ENCODE results near the gene GPR50.

DNA sequence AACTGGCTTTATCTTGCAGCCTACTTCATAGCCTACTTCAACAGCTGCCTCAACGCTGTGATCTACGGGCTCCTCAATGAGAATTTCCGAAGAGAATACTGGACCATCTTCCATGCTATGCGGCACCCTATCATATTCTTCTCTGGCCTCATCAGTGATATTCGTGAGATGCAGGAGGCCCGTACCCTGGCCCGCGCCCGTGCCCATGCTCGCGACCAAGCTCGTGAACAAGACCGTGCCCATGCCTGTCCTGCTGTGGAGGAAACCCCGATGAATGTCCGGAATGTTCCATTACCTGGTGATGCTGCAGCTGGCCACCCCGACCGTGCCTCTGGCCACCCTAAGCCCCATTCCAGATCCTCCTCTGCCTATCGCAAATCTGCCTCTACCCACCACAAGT is 4.0 kb downstream of the GPR50 start:
- TF ChIP-seq, protein P1, sequence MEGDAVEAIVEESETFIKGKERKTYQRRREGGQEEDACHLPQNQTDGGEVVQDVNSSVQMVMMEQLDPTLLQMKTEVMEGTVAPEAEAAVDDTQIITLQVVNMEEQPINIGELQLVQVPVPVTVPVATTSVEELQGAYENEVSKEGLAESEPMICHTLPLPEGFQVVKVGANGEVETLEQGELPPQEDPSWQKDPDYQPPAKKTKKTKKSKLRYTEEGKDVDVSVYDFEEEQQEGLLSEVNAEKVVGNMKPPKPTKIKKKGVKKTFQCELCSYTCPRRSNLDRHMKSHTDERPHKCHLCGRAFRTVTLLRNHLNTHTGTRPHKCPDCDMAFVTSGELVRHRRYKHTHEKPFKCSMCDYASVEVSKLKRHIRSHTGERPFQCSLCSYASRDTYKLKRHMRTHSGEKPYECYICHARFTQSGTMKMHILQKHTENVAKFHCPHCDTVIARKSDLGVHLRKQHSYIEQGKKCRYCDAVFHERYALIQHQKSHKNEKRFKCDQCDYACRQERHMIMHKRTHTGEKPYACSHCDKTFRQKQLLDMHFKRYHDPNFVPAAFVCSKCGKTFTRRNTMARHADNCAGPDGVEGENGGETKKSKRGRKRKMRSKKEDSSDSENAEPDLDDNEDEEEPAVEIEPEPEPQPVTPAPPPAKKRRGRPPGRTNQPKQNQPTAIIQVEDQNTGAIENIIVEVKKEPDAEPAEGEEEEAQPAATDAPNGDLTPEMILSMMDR (IDR thresholded peaks at IDR 0.05) = no peak
- no peak for TF ChIP-seq POLR2A (IDR thresholded peaks at IDR 0.05)
- no peak for TF ChIP-seq POLR2AphosphoS5 (IDR thresholded peaks at IDR 0.05)

All from prostate gland (tissue), 2 donors.